Prostate gland (tissue), 2 donors: ENCODE results near the gene NUBP1. TPM values are rescaled to one million over a fixed set of nuclear protein-coding genes. Genes with fewer than 3 reads are reported as not detected.

Experiments used
- DNase-seq: peaks from one replicate; pipeline ENCODE4 v3.0.0-alpha.2; 2019; ENCODE audit warnings: low spot score
- H3K27ac ChIP-seq, 2 donors: fragments of 200-600 bp; sonication (generic); 2 replicates each; pipeline ENCODE4 v1.5.1; 2017 to 2019
- H3K27me3 ChIP-seq: fragments of 200-600 bp; sonication (generic); replicated peaks from 2 replicates; pipeline ENCODE4 v1.5.1; 2019; ENCODE audit not compliant: insufficient read depth
- H3K36me3 ChIP-seq, 2 donors: fragments of 200-600 bp; sonication (generic); 1 replicate in 1 of 2; 2 replicates in 1 of 2; pipeline versions ENCODE4 v1.5.1 to v1.8.1; 2017 to 2019
- H3K4me1 ChIP-seq: fragments of 200-600 bp; sonication (generic); replicated peaks from 2 replicates; pipeline ENCODE4 v1.5.1; 2019
- H3K4me3 ChIP-seq, 2 donors: fragments of 200-600 bp; sonication (generic); 2 replicates each; pipeline ENCODE4 v1.5.1; 2017 to 2019
- H3K9me3 ChIP-seq: fragments of 200-600 bp; sonication (generic); 2 replicates; pipeline ENCODE4 v1.5.1; 2017
- CTCF ChIP-seq, 4 experiments: fragments of 200-600 bp in 2 of 4; fragments of 450-650 bp in 2 of 4; sonication (generic) in 2 of 4; IDR thresholded peaks; 1 replicate in 3 of 4; 2 replicates in 1 of 4; pipeline ENCODE4 v1.5.1; 2016 to 2019; ENCODE audit warnings: antibody characterized with exemption in 4 of 4, mild to moderate bottlenecking in 2 of 4, moderate library complexity in 2 of 4
- POLR2A ChIP-seq: fragments of 450-650 bp; IDR thresholded peaks from one replicate; pipeline ENCODE4 v1.6.1; 2016; ENCODE audit warnings: antibody characterized with exemption, mild to moderate bottlenecking
- POLR2AphosphoS5 ChIP-seq: sonication (generic); formaldehyde crosslinking; IDR thresholded peaks from one replicate; pipeline ENCODE4 v1.6.1; 2017; ENCODE audit warnings: antibody characterized with exemption
- WGBS: methylation state at CpG from one replicate; pipeline ENCODE4 v1.1.5; 2018; 5-methylcytosine and 5-hydroxymethylcytosine counted together
- intact Hi-C: fragments of 100-400 bp; cut with DNase I; formaldehyde crosslinking; loops from one replicate; pipeline ENCODE4 v1.14.2; 2022
- total RNA-seq, 2 donors: library from RNA; depleted of rRNA; stranded (reverse); fragments of >200 nt; gene quantifications; one replicate each; pipeline ENCODE4 v1.1.0, GENCODE V29; 2016

NUBP1 gene
- total RNA-seq, 2 donors from 2014 or later = 31.6 to 36.0 TPM

GRCh38 chr16:10751291-10751697 lies 7.7 kb downstream of the NUBP1 start:
- no peaks in the 10 kb centered on the region for H3K27me3 ChIP-seq
- intact Hi-C loops = no loop called here
- 77% methylated on average over 13 of the region's 13 CpGs for WGBS
- H3K4me3 ChIP-seq = no peak overlapping the region
- DNase-seq = no peak
- no peak overlapping the region for H3K27ac ChIP-seq
- H3K9me3 ChIP-seq = no peaks in the 10 kb centered on the region
- no peaks in the 10 kb centered on the region for H3K36me3 ChIP-seq
- TF ChIP-seq POLR2AphosphoS5 = no peak
- TF ChIP-seq POLR2A = no peak
- no peak for TF ChIP-seq CTCF (IDR thresholded peaks at IDR 0.05)
- H3K4me1 ChIP-seq = no peaks in the 10 kb centered on the region

- Histone ChIP-seq H3K9me3 (no peaks in the 10 kb centered on the region), H3K4me1 (no peaks in the 10 kb centered on the region), H3K4me3 (no peak overlapping the region), H3K36me3 (peaks cover 0 to 2% of the 10 kb centered on the region in 2 donors), H3K27me3 (no peaks in the 10 kb centered on the region), H3K27ac (no peak overlapping the region)
- WGBS = 94% methylated on average over 10 of the region's 10 CpGs
- intact Hi-C loops = no loop called here
- no peak for DNase-seq
- TF ChIP-seq POLR2AphosphoS5 (no peak), POLR2A (no peak), CTCF (IDR thresholded peaks at IDR 0.05) (no peak)
Observed at GRCh38 chr16:10752843-10753523, 9.3 kb downstream of the NUBP1 start.

- WGBS = 93% methylated on average over 7 of the region's 7 CpGs
- TF ChIP-seq POLR2AphosphoS5 (no peak), CTCF (IDR thresholded peaks at IDR 0.05) (no peak), POLR2A (no peak)
- Histone ChIP-seq H3K36me3 (peaks cover 0 to 9% of the 10 kb centered on the region in 2 donors), H3K4me1 (no peaks in the 10 kb centered on the region), H3K27ac (no peak overlapping the region), H3K27me3 (no peaks in the 10 kb centered on the region), H3K9me3 (no peaks in the 10 kb centered on the region), H3K4me3 (no peak overlapping the region)
- no peak for DNase-seq
- intact Hi-C loops = no loop called here
Observed at GRCh38 chr16:10753670-10754069, 10.0 kb downstream of the NUBP1 start.

GRCh38 chr16:10754941-10755340 lies 11.3 kb downstream of the NUBP1 start:
- Histone ChIP-seq H3K4me3 (no peak overlapping the region), H3K36me3 (peaks cover 0 to 19% of the 10 kb centered on the region in 2 donors), H3K27ac (no peak overlapping the region), H3K4me1 (no peaks in the 10 kb centered on the region), H3K9me3 (no peaks in the 10 kb centered on the region), H3K27me3 (no peaks in the 10 kb centered on the region)
- TF ChIP-seq POLR2A = no peak
- no peak for TF ChIP-seq POLR2AphosphoS5
- TF ChIP-seq CTCF (IDR thresholded peaks at IDR 0.05) = no peak
- intact Hi-C loops = no loop called here
- DNase-seq = no peak
- WGBS = 85% methylated on average over 4 of the region's 4 CpGs

GRCh38 chr16:10756574-10756973 lies 12.9 kb downstream of the NUBP1 start:
- no peaks in the 10 kb centered on the region for H3K4me1 ChIP-seq
- H3K9me3 ChIP-seq = no peaks in the 10 kb centered on the region
- 65% methylated on average over 6 of the region's 6 CpGs for WGBS
- no peak overlapping the region for H3K4me3 ChIP-seq
- no peak for DNase-seq
- no peaks in the 10 kb centered on the region for H3K27me3 ChIP-seq
- H3K27ac ChIP-seq = no peak overlapping the region
- intact Hi-C loops = no loop called here
- TF ChIP-seq CTCF (IDR thresholded peaks at IDR 0.05) = no peak
- no peak for TF ChIP-seq POLR2AphosphoS5
- TF ChIP-seq POLR2A = no peak
- peaks cover 0 to 24% of the 10 kb centered on the region in 2 donors for H3K36me3 ChIP-seq
